HG02852 (cell line): ENCODE measurements around the gene ARMH4.
"Not testable (repeated sequence)": the region's sequence is repeated elsewhere in the genome, so short reads cannot be mapped to it uniquely, and the experiment has no call there.

Source experiments
- ATAC-seq: cut with Tn5 transposase; IDR thresholded peaks from one replicate; pipeline ENCODE4 v1.9.1; 2021; ENCODE audit warnings: mild to moderate bottlenecking, moderate library complexity; ENCODE audit not compliant: unreplicated experiment

ARMH4 gene

GRCh38 chr14:58149196-58149595 lies 2.8 kb downstream of the ARMH4 start:
- no peak for ATAC-seq

GRCh38 chr14:58146399-58146798 lies 5.6 kb downstream of the ARMH4 start:
- no peak for ATAC-seq

GRCh38 chr14:58145936-58146335 lies 6.1 kb downstream of the ARMH4 start:
- ATAC-seq = no peak

- no peak for ATAC-seq
These were observed 8.9 kb downstream of the ARMH4 start for GRCh38 chr14:58143106-58143505.

GRCh38 chr14:58141893-58142292 lies 10.1 kb downstream of the ARMH4 start:
- no peak for ATAC-seq

GRCh38 chr14:58138714-58139482 lies 13.1 kb downstream of the ARMH4 start:
- no peak for ATAC-seq

GRCh38 chr14:58138031-58138713 lies 13.8 kb downstream of the ARMH4 start:
- peak; percentile 55 for ATAC-seq

- ATAC-seq = no peak
These were observed 18.3 kb downstream of the ARMH4 start for GRCh38 chr14:58133739-58134138.

- no peak for ATAC-seq
These were observed 20.6 kb downstream of the ARMH4 start for GRCh38 chr14:58131386-58131785.

GRCh38 chr14:58130116-58130782 lies 21.8 kb downstream of the ARMH4 start:
- ATAC-seq = no peak

GRCh38 chr14:58129208-58129607 lies 22.8 kb downstream of the ARMH4 start:
- ATAC-seq = no peak

GRCh38 chr14:58128416-58128815 lies 23.6 kb downstream of the ARMH4 start:
- no peak for ATAC-seq

- ATAC-seq = not testable (repeated sequence)
These were observed 29.5 kb downstream of the ARMH4 start for GRCh38 chr14:58122546-58122945.

- ATAC-seq = no peak
These were observed 30.4 kb downstream of the ARMH4 start for GRCh38 chr14:58121530-58122186.

- no peak for ATAC-seq
These were observed 32.6 kb downstream of the ARMH4 start for GRCh38 chr14:58119381-58119780.

GRCh38 chr14:58118097-58118815 lies 33.8 kb downstream of the ARMH4 start:
- ATAC-seq = no peak

GRCh38 chr14:58109744-58110143 lies 42.3 kb downstream of the ARMH4 start:
- ATAC-seq = no peak

- no peak for ATAC-seq
These were observed 43.3 kb downstream of the ARMH4 start for GRCh38 chr14:58108717-58109116.

- ATAC-seq = no peak
These were observed 44.0 kb downstream of the ARMH4 start for GRCh38 chr14:58107947-58108552.

- ATAC-seq = no peak
These were observed 45.0 kb downstream of the ARMH4 start for GRCh38 chr14:58107041-58107440.
